Limb (tissue), 2 donors: Measurements from ENCODE around the gene SIRT3.
"Not testable (repeated sequence)": the region's sequence is repeated elsewhere in the genome, so short reads cannot be mapped to it uniquely, and the experiment has no call there.

Source experiments
- DNase-seq, 2 donors: peaks; one replicate each; pipeline ENCODE4 v3.0.0-alpha.2; 2016; ENCODE audit errors: extremely low spot score in 2 of 2

The SIRT3 gene

GRCh38 chr11:271319-271715 lies 35.2 kb upstream of the SIRT3 start:
- no peak for DNase-seq

- no peak for DNase-seq
Observed at GRCh38 chr11:270451-271318, 34.5 kb upstream of the SIRT3 start.

GRCh38 chr11:269146-269890 lies 33.2 kb upstream of the SIRT3 start:
- no peak for DNase-seq

GRCh38 chr11:268716-269145 lies 32.6 kb upstream of the SIRT3 start:
- DNase-seq, result not testable (repeated sequence)

- DNase-seq, result no peak
Observed at GRCh38 chr11:267491-267994, 31.4 kb upstream of the SIRT3 start.

GRCh38 chr11:266676-267439 lies 30.7 kb upstream of the SIRT3 start:
- no peak for DNase-seq

- no peak for DNase-seq
Observed at GRCh38 chr11:261624-262023, 25.5 kb upstream of the SIRT3 start.

GRCh38 chr11:259413-259812 lies 23.3 kb upstream of the SIRT3 start:
- DNase-seq, result no peak

GRCh38 chr11:257766-258493 lies 21.8 kb upstream of the SIRT3 start:
- DNase-seq, result no peak

GRCh38 chr11:256952-257737 lies 21.0 kb upstream of the SIRT3 start:
- DNase-seq, result no peak

- no peak for DNase-seq
Observed at GRCh38 chr11:255816-256215, 19.7 kb upstream of the SIRT3 start.

- no peak for DNase-seq
Observed at GRCh38 chr11:255176-255575, 19.0 kb upstream of the SIRT3 start.

- DNase-seq, result no peak
Observed at GRCh38 chr11:253886-254270, 17.7 kb upstream of the SIRT3 start.

- DNase-seq, result no peak
Observed at GRCh38 chr11:253160-253885, 17.2 kb upstream of the SIRT3 start.

- DNase-seq, result no peak
Observed at GRCh38 chr11:252666-253065, 16.5 kb upstream of the SIRT3 start.

- no peak for DNase-seq
Observed at GRCh38 chr11:251550-251949, 15.4 kb upstream of the SIRT3 start.

GRCh38 chr11:250740-251299 lies 14.7 kb upstream of the SIRT3 start:
- peak in 1 of 2 donors; percentile 55 for DNase-seq

- DNase-seq, result no peak
Observed at GRCh38 chr11:250274-250673, 14.1 kb upstream of the SIRT3 start.

GRCh38 chr11:249062-249461 lies 12.9 kb upstream of the SIRT3 start:
- no peak for DNase-seq
